NOMO-1 treated with DMSO at 0.1 percent for 48 hours (cell line): ENCODE data around the gene ARL17B.
"Not testable (repeated sequence)": the region's sequence is repeated elsewhere in the genome, so short reads cannot be mapped to it uniquely, and the experiment has no call there.

Experiments used
- DNase-seq: peaks from one replicate; lab custom pipeline; 2025; ENCODE audit not compliant: unreplicated experiment; lab: John Stamatoyannopoulos, UW

Gene ARL17B

GRCh38 chr17:46361755-46362154 is at the start of gene ARL17B:
ARL17B (minus strand) TSS chr17:46361766; CDS start chr17:46358397, 3,369 bp downstream.
- DNase-seq = not testable (repeated sequence)

GRCh38 chr17:46409864-46410263 is 48.3 kb upstream of the ARL17B start:
- DNase-seq = not testable (repeated sequence)

DNA sequence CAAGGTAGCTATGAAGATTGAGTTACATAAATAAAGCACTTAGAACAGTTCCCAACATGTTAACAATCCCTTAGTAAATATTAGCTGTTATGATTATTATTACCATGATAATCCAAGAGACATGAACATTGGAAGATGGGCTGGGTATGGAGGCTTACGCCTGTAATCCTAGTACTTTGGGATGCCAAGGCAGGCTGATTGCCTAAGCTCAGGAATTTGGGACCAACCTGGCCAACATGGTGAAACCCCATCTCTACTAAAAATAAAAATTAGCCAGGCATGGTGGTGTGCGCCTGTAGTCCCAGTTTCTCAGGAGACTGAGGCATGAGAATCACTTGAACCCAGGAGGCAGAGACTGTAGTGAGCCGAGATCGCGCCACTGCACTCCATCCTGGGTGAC is 45.6 kb upstream of the ARL17B start:
- DNase-seq = not testable (repeated sequence)

DNA sequence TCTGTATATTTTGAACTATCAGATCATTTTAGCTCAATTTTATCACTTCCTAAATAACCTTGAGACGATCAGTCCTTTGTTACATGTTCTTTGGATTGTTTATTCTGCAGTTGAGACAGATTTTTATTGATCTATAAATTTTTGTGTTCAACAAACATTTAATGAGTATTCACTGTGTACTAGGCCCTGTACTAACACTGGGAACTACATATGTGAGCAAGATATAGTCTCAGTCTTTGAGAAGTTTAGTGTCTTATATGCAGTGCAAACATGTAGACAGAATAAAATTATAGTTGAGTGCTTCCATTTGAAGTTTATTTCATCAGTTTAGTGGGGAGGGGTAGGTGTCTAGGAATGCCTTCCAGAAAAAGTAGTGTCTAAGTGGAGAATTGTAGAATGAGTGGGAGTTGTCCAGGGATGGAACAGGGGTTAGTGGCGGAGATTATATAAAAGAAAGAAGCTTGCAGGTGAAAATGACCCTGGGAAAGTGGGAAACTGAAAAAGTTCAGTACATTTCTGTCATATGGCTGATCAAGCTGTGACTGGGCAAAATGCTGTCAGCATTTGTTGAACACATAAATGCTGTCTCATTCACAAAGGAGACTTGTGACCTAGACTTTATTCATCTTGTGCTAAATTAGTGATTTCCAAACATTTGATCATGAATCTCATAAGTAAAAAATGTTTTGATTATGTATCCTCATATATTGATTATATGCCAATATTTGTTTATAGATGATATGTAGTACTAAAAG is 39.6 kb upstream of the ARL17B start:
- DNase-seq = not testable (repeated sequence)

- DNase-seq = not testable (repeated sequence)
Observed at GRCh38 chr17:46400543-46400942, 39.0 kb upstream of the ARL17B start.

- not testable (repeated sequence) for DNase-seq
Observed at GRCh38 chr17:46399993-46400392, 38.4 kb upstream of the ARL17B start.

DNA sequence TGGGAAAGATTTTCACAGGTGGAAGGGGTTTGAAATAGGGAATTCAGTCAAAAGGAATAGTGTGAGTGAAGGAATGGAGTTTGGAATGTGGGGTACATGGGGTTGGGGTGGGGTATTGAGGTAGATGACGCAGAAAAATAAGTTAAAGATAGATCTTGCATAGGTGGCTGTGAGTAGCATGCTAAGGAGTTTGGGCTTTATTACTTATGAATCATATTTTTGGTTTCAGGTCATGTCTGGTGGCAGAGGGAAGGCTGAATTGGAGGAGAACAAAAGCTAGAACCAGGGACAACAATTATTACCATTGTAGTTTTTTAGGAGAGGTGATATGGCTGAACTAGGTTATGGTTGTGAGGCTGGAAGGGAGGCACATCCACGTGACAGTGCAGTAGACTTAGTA is 34.7 kb upstream of the ARL17B start:
- not testable (repeated sequence) for DNase-seq

- DNase-seq = not testable (repeated sequence)
Observed at GRCh38 chr17:46393702-46394101, 32.1 kb upstream of the ARL17B start.

- not testable (repeated sequence) for DNase-seq
Observed at GRCh38 chr17:46385491-46385890, 23.9 kb upstream of the ARL17B start.

DNA sequence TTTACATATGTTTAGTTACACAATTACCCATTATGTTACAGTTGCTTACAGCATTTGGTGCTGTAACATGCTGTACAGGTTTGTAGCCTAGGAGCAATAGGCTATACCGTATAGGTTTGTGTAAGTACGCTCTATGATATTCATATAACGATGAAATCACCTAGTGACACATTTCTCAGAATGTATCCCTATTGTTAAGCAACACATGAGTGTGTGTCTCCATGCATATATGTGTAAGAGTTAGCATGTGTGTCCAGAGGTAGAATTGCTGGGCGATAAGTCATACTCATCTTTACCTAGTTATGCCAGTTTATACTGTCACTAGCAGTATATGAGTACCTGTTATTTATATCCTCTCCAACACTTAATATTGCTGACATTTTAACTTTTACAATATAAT is 21.6 kb upstream of the ARL17B start:
- DNase-seq = not testable (repeated sequence)

GRCh38 chr17:46373418-46373817 is 11.9 kb upstream of the ARL17B start:
- DNase-seq = not testable (repeated sequence)

DNA sequence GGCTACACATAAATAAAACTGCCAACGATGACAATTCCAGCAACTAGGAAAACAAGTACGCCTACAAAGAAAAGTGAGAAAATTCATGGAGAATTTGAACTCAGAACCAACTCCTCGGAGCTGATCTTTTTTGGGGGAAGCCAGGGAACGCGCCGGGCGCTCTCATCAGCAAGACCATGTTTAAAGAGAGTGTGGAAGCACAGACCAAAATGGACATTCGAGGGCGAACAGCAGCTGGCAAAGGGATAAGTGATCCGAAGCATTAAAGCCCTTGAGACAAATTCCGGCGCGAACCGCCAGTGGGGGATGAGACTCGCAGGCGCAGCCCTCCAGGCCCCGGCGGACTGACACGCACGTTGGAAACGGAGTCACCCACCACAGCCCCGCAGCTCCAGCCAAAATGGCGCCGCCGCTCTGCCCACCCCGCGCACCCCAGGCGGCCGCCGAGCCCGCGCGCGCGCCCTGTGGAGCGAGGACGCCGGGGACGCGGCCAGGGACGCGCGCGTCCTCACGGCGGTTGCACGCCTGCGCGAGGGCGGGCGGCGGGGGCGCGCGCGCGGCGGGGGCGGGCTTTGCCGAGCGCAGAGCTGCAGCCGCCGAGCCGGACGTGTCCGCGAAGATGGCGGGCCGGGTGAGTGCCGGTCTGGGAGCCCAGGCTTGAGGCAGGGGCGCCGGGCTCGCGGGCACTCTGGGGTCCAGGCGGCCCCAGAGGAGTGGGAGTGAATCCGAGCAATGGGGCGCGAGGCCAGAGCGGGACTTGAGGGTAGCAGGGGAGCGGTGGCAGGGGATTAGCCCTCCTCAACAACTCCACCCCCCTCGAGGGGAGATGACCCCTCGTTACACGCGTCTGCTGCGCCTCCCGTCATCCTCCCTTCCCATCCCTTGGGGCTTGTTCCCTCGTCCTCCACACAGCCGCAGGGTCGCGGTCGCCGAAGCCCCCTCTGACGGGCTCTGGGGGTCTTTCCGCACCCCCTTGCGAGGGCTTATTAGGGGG is 11.0 kb upstream of the ARL17B start:
- not testable (repeated sequence) for DNase-seq

DNA sequence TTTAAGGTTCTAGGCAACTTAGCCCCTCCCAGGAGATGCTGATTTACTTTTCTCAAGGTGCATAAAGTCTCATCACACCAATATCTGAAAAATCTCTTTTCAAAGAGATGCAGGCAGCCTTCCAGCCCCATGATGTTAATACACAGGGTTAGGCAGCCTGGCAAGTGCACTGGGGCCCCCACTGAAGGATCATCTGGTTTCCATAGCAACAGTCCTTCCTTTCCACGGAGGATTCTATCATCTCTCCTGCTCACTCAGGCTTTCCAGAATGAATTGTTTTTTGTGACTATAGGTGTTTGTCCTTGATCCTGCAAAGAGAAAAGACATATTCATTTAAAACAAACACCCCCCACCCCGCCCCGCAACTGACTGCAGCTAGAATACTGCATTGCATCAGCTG is 6.0 kb upstream of the ARL17B start:
- not testable (repeated sequence) for DNase-seq

DNA sequence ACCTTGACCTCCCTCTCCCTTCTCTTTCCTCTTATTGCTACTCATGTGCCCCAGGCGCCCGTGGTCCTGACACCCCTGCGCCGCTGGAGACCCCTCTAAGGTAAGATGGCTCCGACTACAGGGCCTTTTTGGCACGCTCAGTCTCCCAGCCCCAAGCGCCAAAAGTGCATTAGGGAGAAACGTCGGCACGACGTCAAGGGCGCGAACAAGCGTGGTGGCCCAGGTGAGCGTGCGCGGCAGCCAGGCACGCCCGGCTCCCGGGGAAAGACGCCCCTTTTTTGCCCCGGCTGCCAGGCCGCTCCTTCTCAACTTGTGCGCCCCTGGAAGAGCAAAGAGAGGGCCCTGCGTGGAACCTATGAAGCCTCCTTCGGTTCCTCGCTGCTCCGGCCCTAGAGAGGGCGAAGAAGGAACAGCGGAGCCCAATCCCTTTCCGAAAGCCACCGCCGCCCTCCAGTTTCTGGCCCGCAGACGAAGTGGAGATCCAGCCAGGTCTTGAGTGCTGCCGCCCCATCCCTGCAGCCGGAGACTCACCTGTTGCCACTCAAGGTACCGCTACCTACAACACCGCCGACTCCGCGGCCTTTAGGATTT is 326 bp downstream of the ARL17B start:
- not testable (repeated sequence) for DNase-seq

- not testable (repeated sequence) for DNase-seq
Observed at GRCh38 chr17:46353856-46354255, 7.7 kb downstream of the ARL17B start.

DNA sequence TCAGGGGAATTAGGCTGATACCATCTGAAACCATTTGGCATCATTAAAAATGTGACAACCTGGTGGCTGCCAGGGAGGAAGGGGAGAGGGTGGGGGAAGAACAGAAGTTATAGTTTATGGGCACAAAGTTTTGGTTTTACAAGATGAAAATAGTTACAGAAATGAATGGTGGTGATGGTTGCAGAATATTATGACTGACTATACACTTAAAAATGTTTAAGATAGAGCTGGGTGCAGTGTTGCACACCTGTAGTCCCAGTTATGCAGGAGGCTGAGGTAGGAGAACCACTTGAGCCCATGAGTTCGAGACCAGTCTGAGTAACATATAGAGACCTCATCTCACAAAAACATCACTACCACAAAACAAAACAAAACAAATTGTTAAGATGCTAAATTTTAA is 12.5 kb downstream of the ARL17B start:
- not testable (repeated sequence) for DNase-seq

DNA sequence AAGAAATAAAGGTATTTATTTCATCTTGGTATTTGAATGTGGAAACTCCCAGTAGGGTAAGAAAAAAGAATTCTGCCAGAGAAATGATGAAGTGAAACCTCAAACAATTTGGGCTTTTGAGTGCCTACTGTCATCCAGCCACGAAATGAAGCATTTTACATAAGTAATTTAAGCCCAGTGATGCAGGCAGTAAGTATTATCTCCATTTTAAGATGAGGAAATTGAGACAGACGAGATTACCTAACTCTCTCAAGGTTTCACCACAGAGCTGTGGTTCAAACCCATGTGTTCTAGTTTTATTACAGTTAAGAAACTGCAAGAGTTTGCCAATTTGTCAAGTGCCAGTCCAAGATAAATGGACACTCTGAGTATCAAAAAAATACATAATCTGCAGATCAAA is 13.2 kb downstream of the ARL17B start:
- not testable (repeated sequence) for DNase-seq

GRCh38 chr17:46342131-46342530 is 19.4 kb downstream of the ARL17B start:
- not testable (repeated sequence) for DNase-seq

DNA sequence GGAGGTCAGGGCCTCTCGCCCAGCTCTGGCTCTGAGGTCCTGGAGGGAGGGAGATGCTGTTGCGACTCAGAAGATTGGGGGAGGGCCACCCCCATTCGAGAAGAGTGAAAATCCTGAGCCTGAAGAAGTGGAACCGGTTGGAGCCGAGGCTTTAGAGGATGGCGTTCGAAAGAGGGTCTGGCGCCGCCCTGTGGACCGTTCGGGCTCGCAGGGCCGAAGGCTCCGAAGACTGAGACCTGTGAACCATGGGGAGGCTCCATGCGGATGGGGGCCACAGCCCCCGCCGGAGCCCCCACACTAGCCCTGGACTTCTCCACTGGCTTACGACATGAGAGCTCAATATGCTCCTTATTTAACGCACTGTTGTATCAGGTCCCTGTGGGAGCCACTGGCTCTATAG is 20.3 kb downstream of the ARL17B start:
- not testable (repeated sequence) for DNase-seq

GRCh38 chr17:46294831-46295230 is 66.7 kb downstream of the ARL17B start, which contains the start of gene LRRC37A:
LRRC37A (plus strand) TSS chr17:46295131; CDS start chr17:46295134, 3 bp downstream.
- DNase-seq = not testable (repeated sequence)

DNA sequence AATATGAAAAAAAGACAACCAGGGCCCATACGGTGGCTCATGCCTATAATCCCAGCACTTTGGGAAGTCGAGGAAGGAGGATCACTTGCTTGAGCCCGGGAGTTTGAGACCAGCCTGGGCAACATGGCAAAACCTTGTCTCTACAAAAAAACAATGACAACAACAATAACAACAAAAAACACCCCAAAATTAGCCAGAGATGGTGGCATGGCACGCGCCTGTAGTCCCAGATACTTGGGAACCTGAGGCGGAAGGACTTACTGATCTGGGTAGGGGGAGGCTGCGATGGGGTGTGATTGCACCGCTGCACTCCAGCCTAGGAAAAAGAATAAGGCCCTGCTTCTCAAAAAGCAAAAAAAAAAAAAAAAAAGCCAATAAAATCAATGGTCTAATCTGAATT is 69.9 kb downstream of the ARL17B start:
- DNase-seq = not testable (repeated sequence)
